ENCODE measurements around the gene LRP3.

DNA sequence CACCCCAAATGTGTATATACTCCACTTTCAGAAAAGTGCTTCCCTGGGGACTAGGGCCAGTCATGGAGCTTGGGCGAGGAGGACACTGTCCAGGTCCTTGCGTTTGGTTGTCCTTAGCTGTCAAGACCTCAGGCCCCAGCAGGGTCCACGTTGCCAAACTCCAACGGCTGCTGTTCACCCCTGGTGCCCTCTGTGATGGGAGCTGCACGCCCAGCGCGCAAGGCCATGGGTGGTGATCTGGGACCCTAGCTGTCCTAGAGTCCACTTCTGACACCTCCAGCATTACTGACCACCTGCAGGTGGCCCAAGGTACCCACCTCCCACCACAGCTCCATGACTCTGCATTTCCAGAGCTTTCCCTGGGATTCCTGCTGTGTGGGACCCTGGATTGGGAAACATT, 4.0 kb downstream of the LRP3 start:
- TF ChIP-seq, protein P1, sequence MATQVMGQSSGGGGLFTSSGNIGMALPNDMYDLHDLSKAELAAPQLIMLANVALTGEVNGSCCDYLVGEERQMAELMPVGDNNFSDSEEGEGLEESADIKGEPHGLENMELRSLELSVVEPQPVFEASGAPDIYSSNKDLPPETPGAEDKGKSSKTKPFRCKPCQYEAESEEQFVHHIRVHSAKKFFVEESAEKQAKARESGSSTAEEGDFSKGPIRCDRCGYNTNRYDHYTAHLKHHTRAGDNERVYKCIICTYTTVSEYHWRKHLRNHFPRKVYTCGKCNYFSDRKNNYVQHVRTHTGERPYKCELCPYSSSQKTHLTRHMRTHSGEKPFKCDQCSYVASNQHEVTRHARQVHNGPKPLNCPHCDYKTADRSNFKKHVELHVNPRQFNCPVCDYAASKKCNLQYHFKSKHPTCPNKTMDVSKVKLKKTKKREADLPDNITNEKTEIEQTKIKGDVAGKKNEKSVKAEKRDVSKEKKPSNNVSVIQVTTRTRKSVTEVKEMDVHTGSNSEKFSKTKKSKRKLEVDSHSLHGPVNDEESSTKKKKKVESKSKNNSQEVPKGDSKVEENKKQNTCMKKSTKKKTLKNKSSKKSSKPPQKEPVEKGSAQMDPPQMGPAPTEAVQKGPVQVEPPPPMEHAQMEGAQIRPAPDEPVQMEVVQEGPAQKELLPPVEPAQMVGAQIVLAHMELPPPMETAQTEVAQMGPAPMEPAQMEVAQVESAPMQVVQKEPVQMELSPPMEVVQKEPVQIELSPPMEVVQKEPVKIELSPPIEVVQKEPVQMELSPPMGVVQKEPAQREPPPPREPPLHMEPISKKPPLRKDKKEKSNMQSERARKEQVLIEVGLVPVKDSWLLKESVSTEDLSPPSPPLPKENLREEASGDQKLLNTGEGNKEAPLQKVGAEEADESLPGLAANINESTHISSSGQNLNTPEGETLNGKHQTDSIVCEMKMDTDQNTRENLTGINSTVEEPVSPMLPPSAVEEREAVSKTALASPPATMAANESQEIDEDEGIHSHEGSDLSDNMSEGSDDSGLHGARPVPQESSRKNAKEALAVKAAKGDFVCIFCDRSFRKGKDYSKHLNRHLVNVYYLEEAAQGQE (IDR thresholded peaks at IDR 0.05; ENCODE audit: unreplicated experiment), result no peak
- no peak for TF ChIP-seq ZNF114 (CRISPR knock-in tag; IDR thresholded peaks at IDR 0.05)
- TF ChIP-seq, protein P2, sequence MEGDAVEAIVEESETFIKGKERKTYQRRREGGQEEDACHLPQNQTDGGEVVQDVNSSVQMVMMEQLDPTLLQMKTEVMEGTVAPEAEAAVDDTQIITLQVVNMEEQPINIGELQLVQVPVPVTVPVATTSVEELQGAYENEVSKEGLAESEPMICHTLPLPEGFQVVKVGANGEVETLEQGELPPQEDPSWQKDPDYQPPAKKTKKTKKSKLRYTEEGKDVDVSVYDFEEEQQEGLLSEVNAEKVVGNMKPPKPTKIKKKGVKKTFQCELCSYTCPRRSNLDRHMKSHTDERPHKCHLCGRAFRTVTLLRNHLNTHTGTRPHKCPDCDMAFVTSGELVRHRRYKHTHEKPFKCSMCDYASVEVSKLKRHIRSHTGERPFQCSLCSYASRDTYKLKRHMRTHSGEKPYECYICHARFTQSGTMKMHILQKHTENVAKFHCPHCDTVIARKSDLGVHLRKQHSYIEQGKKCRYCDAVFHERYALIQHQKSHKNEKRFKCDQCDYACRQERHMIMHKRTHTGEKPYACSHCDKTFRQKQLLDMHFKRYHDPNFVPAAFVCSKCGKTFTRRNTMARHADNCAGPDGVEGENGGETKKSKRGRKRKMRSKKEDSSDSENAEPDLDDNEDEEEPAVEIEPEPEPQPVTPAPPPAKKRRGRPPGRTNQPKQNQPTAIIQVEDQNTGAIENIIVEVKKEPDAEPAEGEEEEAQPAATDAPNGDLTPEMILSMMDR (conservative IDR thresholded peaks at IDR 0.05; ENCODE audit: low read depth in 2 of 2), result no peak
- TF ChIP-seq EZH2phosphoT487 (IDR thresholded peaks at IDR 0.05; ENCODE audit: unreplicated experiment), result no peak
- TF ChIP-seq POLR2AphosphoS5 (IDR thresholded peaks at IDR 0.05; ENCODE audit: low read depth), result no peak
- TF ChIP-seq EZH2 (IDR thresholded peaks at IDR 0.05; ENCODE audit: low read depth, unreplicated experiment), result no peak
- TF ChIP-seq, protein P3, sequence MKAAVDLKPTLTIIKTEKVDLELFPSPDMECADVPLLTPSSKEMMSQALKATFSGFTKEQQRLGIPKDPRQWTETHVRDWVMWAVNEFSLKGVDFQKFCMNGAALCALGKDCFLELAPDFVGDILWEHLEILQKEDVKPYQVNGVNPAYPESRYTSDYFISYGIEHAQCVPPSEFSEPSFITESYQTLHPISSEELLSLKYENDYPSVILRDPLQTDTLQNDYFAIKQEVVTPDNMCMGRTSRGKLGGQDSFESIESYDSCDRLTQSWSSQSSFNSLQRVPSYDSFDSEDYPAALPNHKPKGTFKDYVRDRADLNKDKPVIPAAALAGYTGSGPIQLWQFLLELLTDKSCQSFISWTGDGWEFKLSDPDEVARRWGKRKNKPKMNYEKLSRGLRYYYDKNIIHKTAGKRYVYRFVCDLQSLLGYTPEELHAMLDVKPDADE (IDR thresholded peaks at IDR 0.05), result no peak
- TF ChIP-seq JUNB (IDR thresholded peaks at IDR 0.05; ENCODE audit: unreplicated experiment), result no peak
